C4-2B (cell line): ENCODE data around the gene PRICKLE2.

Experiments used
- ZFX ChIP-seq: fragments of 450-650 bp; IDR thresholded peaks from 2 replicates; pipeline ENCODE4 v1.6.1; 2017
- TF ChIP-seq, protein P1 (sequence below): fragments of 450-650 bp; conservative IDR thresholded peaks from 2 replicates; pipeline ENCODE4 v1.5.1; 2017; ENCODE audit warnings: mild to moderate bottlenecking

GRCh38 chr3:64080616-64081234 lies 144.5 kb downstream of the PRICKLE2 start:
- no peak for TF ChIP-seq ZFX
- TF ChIP-seq, protein P1, sequence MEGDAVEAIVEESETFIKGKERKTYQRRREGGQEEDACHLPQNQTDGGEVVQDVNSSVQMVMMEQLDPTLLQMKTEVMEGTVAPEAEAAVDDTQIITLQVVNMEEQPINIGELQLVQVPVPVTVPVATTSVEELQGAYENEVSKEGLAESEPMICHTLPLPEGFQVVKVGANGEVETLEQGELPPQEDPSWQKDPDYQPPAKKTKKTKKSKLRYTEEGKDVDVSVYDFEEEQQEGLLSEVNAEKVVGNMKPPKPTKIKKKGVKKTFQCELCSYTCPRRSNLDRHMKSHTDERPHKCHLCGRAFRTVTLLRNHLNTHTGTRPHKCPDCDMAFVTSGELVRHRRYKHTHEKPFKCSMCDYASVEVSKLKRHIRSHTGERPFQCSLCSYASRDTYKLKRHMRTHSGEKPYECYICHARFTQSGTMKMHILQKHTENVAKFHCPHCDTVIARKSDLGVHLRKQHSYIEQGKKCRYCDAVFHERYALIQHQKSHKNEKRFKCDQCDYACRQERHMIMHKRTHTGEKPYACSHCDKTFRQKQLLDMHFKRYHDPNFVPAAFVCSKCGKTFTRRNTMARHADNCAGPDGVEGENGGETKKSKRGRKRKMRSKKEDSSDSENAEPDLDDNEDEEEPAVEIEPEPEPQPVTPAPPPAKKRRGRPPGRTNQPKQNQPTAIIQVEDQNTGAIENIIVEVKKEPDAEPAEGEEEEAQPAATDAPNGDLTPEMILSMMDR = no peak
